K562 (cell line): ENCODE measurements around the gene CPPED1. TPM values are rescaled to one million over a fixed set of nuclear protein-coding genes. Genes with fewer than 3 reads are reported as not detected.

Experiments
- BACH1 ChIP-seq: fragments of 200-800 bp; sonication (Bioruptor generic); IDR thresholded peaks from 2 replicates; pipeline ENCODE4 v1.6.1; 2016; ENCODE audit warnings: missing genetic modification characterization, missing compliant biosample characterization
- CBX1 ChIP-seq: sonication (generic); IDR thresholded peaks from 2 replicates; pipeline ENCODE4 v1.6.1; 2016; ENCODE audit warnings: antibody characterized with exemption, low read depth, mild to moderate bottlenecking
- CHCHD3 ChIP-seq: fragments of 250-450 bp; sonication (Bioruptor Pico); IDR thresholded peaks from 2 replicates; pipeline ENCODE4 v2.1.2; 2022; ENCODE audit warnings: mild to moderate bottlenecking
- CHD7 ChIP-seq: fragments of 200-600 bp; sonication (generic); IDR thresholded peaks from one replicate; pipeline ENCODE4 v1.6.1; 2012; ENCODE audit warnings: mild to moderate bottlenecking, low read depth, low read length, inconsistent platforms
- KAT7 ChIP-seq: sonication (generic); formaldehyde crosslinking; IDR thresholded peaks from 2 replicates; pipeline ENCODE4 v1.8.0; 2022; ENCODE audit warnings: missing genetic modification reagents, mild to moderate bottlenecking, borderline replicate concordance
- NBN ChIP-seq: fragments of 450-650 bp; IDR thresholded peaks from 2 replicates; pipeline ENCODE4 v1.6.1; 2016; ENCODE audit warnings: low read depth, mild to moderate bottlenecking
- NFYB ChIP-seq: IDR thresholded peaks from 2 replicates; pipeline ENCODE4 v1.6.1; 2011; ENCODE audit warnings: mild to moderate bottlenecking, moderate library complexity; ENCODE audit not compliant: insufficient read length; ENCODE audit errors: extremely low read depth
- POLR2AphosphoS5 ChIP-seq: IDR thresholded peaks from 2 replicates; pipeline ENCODE4 v1.6.1; 2011; ENCODE audit warnings: mild to moderate bottlenecking, low read depth, low read length, moderate library complexity; ENCODE audit not compliant: control insufficient read depth, insufficient read depth
- THRA ChIP-seq: fragments of 450-650 bp; IDR thresholded peaks from 2 replicates; pipeline ENCODE4 v1.6.1; 2017; ENCODE audit warnings: mild to moderate bottlenecking, moderate library complexity
- THRB ChIP-seq: fragments of 450-650 bp; formaldehyde crosslinking; conservative IDR thresholded peaks from 2 replicates; pipeline ENCODE4 v1.4.0; 2022; ENCODE audit warnings: mild to moderate bottlenecking, missing genetic modification characterization
- ZNF384 ChIP-seq: IDR thresholded peaks from 2 replicates; pipeline ENCODE4 v1.6.1; 2012; ENCODE audit warnings: low read depth, low read length, improper control_type of control experiment
- polyA plus RNA-seq, 8 experiments: library from polyadenylated mRNA; depleted of rRNA in 4 of 8; stranded (reverse) in 5 of 8; unstranded in 3 of 8; fragments of >200 nt; fragmentation: Nextera tagmentation in 2 of 8; fragmentation: Illumina TruSeq in 1 of 8; extraction: Ambion mirVana in 2 of 8; extraction: Trizol in 1 of 8; gene quantifications; 2 replicates each; pipeline versions ENCODE4 v1.2.1 to v1.2.3, GENCODE V29; 2011 to 2014; ENCODE audit warnings: inconsistent platforms in 1 of 8, missing spikeins in 1 of 8
- total RNA-seq, 7 experiments: library from RNA; depleted of rRNA in 6 of 7; stranded (reverse); fragments of >200 nt in 6 of 7; fragmentation: Illumina TruSeq in 2 of 7; extraction: Trizol in 2 of 7; gene quantifications; 2 replicates each; pipeline versions ENCODE4 v1.2.1 to v1.2.3, GENCODE V29; 2011 to 2021; ENCODE audit warnings: low replicate concordance in 1 of 7

CPPED1 gene
- total and polyA plus RNA-seq, 9 of the 15 experiments (the other 6 are each of a cell fraction or from before 2014, with no cell fraction given) = 7.5 to 25.7 (median 16.9) TPM

- no peak for TF ChIP-seq CHD7
- no peak for TF ChIP-seq THRB (CRISPR knock-in tag)
- no peak for TF ChIP-seq KAT7 (CRISPR knock-in tag)
- no peak for TF ChIP-seq BACH1
- no peak for TF ChIP-seq CHCHD3 (CRISPR knock-in tag)
- peak; percentile 5 for TF ChIP-seq NFYB
- TF ChIP-seq POLR2AphosphoS5 = no peak
- no peak for TF ChIP-seq NBN
- peak; percentile 40; the same call in 1 of the 2 replicates for TF ChIP-seq ZNF384
- TF ChIP-seq THRA = no peak
- TF ChIP-seq CBX1 = no peak
Observed at GRCh38 chr16:12766853-12767252, 36.8 kb downstream of the CPPED1 start (continued).
